Measurements from ENCODE around the gene TMPRSS4. TPM values are rescaled to one million over a fixed set of nuclear protein-coding genes. Genes with fewer than 3 reads are reported as not detected.

The TMPRSS4 gene
- total and polyA plus RNA-seq, 2 of the 4 experiments (the other 2 are of a cell fraction) = not detected

- H4K91ac ChIP-seq (ENCODE audit: insufficient read depth, low read depth, low read length) = no peak overlapping the region
- H2AK9ac ChIP-seq (replicated peaks; ENCODE audit: low read depth, low read length, poor library complexity) = no peak overlapping the region
- intact Hi-C loops (cut with micrococcal nuclease) (no loop called here), in situ Hi-C loops (cut with MboI; ENCODE audit: low sequenced_read_pairs) (no loop called here), dilution Hi-C loops (cut with HindIII; ENCODE audit: low sequenced_read_pairs, unreplicated experiment) (no loop called here)
- ChIA-PET CTCF (no interaction called here), POLR2A (ENCODE audit: unreplicated experiment) (no interaction called here)
- H2BK5ac ChIP-seq (ENCODE audit: low read depth, low read length, poor library complexity, severe bottlenecking) = no peak overlapping the region
- H4K20me1 ChIP-seq (ENCODE audit: insufficient read depth, low read length) = no peaks in the 10 kb centered on the region
- no peak overlapping the region for H3K4me3 ChIP-seq (ENCODE audit: insufficient read depth, low read depth, low read length)
- H2BK20ac ChIP-seq (ENCODE audit: low read depth, low read length) = no peak overlapping the region
- no peaks in the 10 kb centered on the region for H3K36me3 ChIP-seq (ENCODE audit: control insufficient read depth, insufficient read depth, low read length)
- WGBS, 2 experiments (ENCODE audit: extremely low coverage in 2 of 2, insufficient read length in 1 of 2) = 40% methylated on average over 1 of the region's 7 CpGs; no CpG with 5 or more reads in 1 of the 2 experiments
- H3K4ac ChIP-seq (ENCODE audit: low read depth, low read length) = no peak overlapping the region
- no peaks in the 10 kb centered on the region for H3K79me1 ChIP-seq (ENCODE audit: low read depth in 1 of 2, low read length in 2 of 2)
- no peak for DNase-seq
- no peak overlapping the region for H2AK5ac ChIP-seq (ENCODE audit: low read depth, low read length)
- no peak overlapping the region for H4K5ac ChIP-seq (ENCODE audit: low read depth, low read length)
- H2AFZ ChIP-seq (replicated peaks; ENCODE audit: low read length, poor library complexity) = no peak overlapping the region
- H3K9ac ChIP-seq (ENCODE audit: low read depth, low read length) = no peak overlapping the region
- no peak overlapping the region for H2BK15ac ChIP-seq (ENCODE audit: low read depth, low read length)
- no TSS peak for BruUV-seq (replicated peaks)
- no peaks in the 10 kb centered on the region for H3K4me1 ChIP-seq (ENCODE audit: control insufficient read depth, insufficient read depth, low read length)
- no peak for ATAC-seq (ENCODE audit: low read depth)
- no peak overlapping the region for H3K27ac ChIP-seq (ENCODE audit: insufficient read depth, low read length)
- no peak overlapping the region for H4K8ac ChIP-seq (ENCODE audit: low read depth in 2 of 2, low read length in 2 of 2)
- H3K9me3 ChIP-seq (ENCODE audit: control insufficient read depth, insufficient read depth, low read length) = no peaks in the 10 kb centered on the region
- H3K27me3 ChIP-seq (ENCODE audit: control insufficient read depth, insufficient read depth, low read length) = peaks cover 9% of the 10 kb centered on the region; the same call in 1 of the 2 replicates
- H3K23ac ChIP-seq (ENCODE audit: low read depth, low read length) = no peak overlapping the region
- TF ChIP-seq, protein P1, sequence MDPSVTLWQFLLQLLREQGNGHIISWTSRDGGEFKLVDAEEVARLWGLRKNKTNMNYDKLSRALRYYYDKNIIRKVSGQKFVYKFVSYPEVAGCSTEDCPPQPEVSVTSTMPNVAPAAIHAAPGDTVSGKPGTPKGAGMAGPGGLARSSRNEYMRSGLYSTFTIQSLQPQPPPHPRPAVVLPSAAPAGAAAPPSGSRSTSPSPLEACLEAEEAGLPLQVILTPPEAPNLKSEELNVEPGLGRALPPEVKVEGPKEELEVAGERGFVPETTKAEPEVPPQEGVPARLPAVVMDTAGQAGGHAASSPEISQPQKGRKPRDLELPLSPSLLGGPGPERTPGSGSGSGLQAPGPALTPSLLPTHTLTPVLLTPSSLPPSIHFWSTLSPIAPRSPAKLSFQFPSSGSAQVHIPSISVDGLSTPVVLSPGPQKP (IDR thresholded peaks at IDR 0.05; ENCODE audit: borderline replicate concordance, low read depth, low read length) = no peak
- TF ChIP-seq CHD1 (IDR thresholded peaks at IDR 0.05; ENCODE audit: low read depth, low read length) (no peak), CEBPB (IDR thresholded peaks at IDR 0.05; ENCODE audit: low read depth, low read length) (no peak), POLR2A (IDR thresholded peaks at IDR 0.05; ENCODE audit: low read depth, low read length) (no peak), MAFK (IDR thresholded peaks at IDR 0.05; ENCODE audit: low read depth, low read length) (no peak), NFE2L2 (IDR thresholded peaks at IDR 0.05; ENCODE audit: low read depth, low read length) (no peak), CTCF (conservative IDR thresholded peaks at IDR 0.05; ENCODE audit: low read depth, low read length) (no peak), USF2 (IDR thresholded peaks at IDR 0.05; ENCODE audit: low read depth, low read length) (no peak), BHLHE40 (IDR thresholded peaks at IDR 0.05; ENCODE audit: low read depth, low read length) (no peak), SMC3 (IDR thresholded peaks at IDR 0.05; ENCODE audit: low read depth, low read length) (no peak), RCOR1 (IDR thresholded peaks at IDR 0.05; ENCODE audit: insufficient replicate concordance, low read length) (no peak), FOS (IDR thresholded peaks at IDR 0.05; ENCODE audit: low read depth, low read length) (no peak), RAD21 (IDR thresholded peaks at IDR 0.05; ENCODE audit: low read length) (no peak), MXI1 (IDR thresholded peaks at IDR 0.05; ENCODE audit: borderline replicate concordance, low read depth, low read length) (no peak), MAZ (IDR thresholded peaks at IDR 0.05; ENCODE audit: borderline replicate concordance, low read depth, low read length) (no peak), RFX5 (IDR thresholded peaks at IDR 0.05; ENCODE audit: low read depth, low read length) (no peak)
- H2BK120ac ChIP-seq (ENCODE audit: low read depth, low read length) = no peak overlapping the region
- no peaks in the 10 kb centered on the region for H3K9me1 ChIP-seq (ENCODE audit: insufficient read depth, low read length)
- H3K14ac ChIP-seq (replicated peaks; ENCODE audit: low read depth, low read length) = no peak overlapping the region
- H3K56ac ChIP-seq (ENCODE audit: extremely low read depth, insufficient read depth, low read length) = no peak overlapping the region
- H3K4me2 ChIP-seq (ENCODE audit: low read depth, low read length) = no peak overlapping the region
- H3K18ac ChIP-seq (ENCODE audit: low read depth, low read length) = no peak overlapping the region
Measured at GRCh38 chr11:118050208-118050891, 26.5 kb upstream of the TMPRSS4 start.

Data from IMR-90 (cell line).